ENCODE data around the gene CBX8. TPM values are rescaled to one million over a fixed set of nuclear protein-coding genes. Genes with fewer than 3 reads are reported as not detected.

The CBX8 gene
- total RNA-seq, 1 donor = 4.0 TPM

DNA sequence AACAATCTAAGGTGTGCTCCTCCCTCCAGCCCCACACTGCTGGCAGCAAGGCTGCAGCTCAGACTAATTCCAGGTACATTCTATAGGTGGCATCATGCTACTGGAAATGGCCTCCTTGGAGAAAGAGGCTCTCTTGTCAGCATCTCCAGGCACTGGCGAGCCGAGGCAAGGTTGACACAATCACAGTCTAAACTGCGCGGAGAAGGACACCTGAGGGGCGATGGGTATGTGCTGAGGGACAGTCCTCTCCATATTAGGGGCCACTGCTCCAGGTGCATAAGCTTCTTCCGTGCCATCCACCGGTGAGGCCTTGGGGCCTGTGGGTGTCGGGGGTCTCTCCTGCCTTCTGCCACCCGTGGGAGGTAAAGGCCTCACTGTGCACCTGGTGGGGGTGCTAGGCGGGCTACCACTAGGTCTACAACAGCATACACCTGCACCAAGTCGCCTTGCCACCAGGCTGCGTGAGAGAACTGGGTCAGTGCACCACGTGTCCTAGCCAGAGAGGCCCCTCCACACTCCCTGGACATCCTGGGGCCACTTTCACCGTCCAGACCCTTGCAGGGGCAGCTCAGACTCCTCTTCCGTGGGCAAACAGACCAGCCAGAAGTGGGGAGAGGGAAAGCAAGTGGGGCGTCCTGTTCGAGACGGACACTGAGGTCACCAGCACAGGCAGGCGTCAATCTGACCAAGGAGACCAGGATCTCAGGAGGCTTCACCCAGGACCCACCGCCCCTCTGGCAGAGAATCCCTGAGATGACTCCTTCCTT, 12.1 kb upstream of the CBX8 start:
- DNase-seq (ENCODE audit: low read depth in 2 of 3, low spot score in 2 of 3) = peak in 1 of 3 donors; percentile 50

DNA sequence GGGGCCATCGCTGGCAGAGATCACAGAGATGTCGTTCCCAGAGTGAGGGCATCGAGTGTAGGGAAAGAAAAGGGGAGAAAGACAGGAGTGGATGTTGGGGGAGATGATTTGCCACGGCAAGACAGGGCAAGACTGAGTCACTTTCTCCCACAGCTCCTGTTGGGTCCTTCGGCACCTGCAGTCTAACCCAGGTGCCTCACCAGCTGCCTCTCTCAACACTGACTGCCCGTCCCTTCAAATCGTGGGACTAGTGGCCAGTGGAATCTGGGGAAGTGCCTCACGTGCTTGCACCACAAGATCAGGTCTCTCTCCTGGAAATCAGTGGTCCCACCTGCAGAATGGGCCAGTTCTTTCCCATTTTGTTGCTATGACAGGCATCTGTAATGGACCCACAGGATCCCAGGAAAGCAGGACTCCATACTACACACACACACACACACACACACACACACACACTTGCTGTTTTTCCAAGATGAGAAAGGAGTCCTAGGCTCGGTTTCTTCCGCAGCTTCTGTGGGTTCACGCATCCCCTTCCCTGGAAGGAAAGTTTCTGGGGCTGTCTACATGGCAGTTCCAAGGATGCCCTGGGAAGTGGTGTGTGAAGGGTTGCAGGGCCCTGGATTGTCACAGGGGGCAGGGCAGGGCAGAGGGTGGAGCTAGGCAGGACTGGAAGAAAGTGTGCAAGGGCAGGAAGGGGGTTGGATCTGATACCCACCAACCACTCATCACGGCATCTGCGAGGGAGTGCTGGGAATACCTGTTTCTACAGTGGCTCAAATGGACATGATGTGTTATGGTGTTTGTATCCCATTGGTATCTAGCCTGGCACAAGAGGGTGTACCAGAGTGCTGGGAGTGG, 10.2 kb upstream of the CBX8 start:
- DNase-seq (ENCODE audit: low read depth in 2 of 3, low spot score in 2 of 3) = no peak

DNA sequence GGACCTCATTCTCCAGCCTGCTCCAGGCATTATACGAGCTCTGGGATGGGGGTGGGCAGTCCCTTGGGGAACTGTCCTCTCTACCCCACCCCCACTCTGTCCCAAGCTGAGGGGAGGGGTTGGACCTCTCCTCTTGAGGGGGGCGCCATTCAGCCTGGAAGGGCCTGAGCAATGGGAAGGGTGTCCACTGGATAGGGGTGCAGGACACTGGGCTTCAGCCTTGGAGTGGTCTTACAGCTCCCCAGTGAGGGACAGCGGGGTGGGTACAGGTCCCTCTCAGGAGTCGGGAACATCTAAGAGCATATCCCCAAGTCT, 9.5 kb upstream of the CBX8 start:
- no peak for DNase-seq (ENCODE audit: low read depth in 2 of 3, low spot score in 2 of 3)

DNA sequence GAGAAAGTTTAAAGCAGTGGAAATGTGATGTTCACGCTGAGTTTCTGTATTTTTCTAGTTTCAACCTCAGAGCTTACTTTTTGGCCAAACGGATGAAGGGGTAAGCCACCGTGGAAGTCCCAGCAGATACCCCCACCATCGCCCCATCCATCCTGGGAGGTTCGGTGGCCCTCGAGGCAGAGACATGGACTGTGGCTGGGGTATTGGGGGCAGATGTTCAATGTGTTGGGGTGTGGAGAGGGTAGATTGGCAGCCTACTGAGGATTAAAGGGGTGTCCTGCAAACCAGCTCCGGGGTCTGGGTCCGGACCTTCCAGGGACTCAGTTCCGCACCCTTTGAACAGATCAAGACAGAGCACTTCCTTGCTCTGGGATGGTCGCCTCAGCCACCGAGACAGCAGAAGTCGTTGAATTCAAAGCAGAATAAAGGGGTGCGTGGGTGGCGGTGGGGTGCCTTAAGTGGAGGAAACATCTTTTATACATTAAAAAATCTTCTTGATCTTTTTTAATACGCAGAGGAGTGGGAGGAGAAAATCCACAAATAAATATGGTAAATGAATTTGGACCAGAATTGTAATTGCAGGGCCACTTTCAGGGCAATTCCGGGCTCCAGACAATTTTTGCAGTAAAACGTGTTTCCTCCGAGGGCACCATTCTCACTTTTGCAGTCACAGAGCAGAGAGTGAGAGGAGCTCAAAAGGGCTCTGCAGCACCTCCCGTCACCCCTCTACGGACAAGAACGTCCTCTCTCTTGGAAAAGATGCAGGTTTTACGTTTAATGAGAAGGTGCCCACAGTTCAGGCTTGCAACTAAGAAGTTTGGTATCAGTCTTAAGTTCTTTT, 8.2 kb upstream of the CBX8 start:
- DNase-seq (ENCODE audit: low read depth in 2 of 3, low spot score in 2 of 3) = no peak

DNA sequence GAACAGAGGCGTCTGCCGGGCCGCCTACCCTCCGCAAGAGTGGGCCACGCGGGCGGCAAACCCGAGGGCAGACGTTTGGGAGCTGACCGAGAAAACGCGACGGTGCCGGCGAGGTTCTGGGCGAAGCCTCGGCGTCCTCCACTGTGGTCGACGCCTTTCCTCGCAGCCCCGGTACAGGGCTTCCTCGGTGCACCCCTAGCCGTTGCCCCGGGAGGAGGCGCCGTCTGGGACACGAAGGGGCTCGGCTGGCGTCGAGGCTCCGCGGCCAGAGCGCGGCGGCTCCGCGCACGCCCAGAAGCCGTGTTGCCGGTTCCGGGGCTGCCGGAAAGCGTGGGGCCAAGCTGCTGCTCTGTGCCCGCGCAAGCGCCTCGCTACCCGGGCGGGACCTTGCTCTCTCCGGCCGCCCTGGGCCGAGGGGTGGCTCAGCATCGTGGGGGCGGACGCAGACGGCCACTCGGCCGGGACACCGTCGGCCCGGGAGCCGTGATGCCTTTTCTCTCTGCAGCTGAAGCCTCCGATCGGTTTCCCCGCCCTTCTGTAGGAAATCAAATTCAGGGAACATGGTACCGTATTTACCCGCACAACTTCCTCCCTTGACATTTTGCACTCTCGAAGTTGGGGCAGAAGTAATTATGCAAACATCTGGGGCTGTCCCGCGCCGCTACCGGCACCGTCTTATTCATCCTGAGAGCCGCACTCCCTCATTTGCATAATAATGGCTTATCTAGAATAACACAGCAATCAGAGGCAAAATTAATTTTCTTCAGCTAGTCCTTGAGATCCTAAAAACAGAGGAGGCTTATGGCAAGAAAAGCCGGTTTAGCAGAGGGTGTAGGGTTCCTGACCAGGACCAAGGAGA, 7.3 kb upstream of the CBX8 start:
- DNase-seq (ENCODE audit: low read depth in 2 of 3, low spot score in 2 of 3) = peak in 1 of 3 donors; percentile 47

DNA sequence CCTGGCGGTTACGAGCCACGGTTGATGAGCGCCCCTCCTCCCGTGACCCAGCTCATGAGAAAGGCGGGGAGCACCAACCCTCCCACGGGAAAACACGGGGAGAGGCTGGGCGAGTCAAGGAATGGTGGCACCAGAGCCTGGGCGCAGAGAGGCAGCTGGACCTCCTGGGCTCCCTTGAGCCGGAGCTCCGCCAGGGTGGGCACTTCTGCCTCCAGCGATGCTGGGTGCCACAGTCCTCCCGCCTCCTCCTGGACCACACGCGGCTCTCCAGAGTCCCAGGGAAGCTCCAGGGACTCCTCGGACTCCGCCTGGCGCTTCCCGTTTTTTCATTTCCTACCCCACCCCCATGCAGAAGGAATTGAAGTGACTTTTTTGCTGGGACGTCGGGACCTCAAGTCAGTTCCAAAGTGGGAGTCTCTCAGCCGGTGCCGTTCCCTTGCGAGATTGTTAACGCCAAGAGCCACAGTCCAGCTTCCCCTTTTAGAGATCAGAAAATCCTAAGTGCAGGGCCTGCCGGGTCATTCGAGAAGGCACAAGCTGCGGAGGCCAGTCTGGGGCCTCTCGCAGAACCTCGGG, 6.6 kb upstream of the CBX8 start:
- peak in 1 of 3 donors; percentile 56 for DNase-seq (ENCODE audit: low read depth in 2 of 3, low spot score in 2 of 3)

DNA sequence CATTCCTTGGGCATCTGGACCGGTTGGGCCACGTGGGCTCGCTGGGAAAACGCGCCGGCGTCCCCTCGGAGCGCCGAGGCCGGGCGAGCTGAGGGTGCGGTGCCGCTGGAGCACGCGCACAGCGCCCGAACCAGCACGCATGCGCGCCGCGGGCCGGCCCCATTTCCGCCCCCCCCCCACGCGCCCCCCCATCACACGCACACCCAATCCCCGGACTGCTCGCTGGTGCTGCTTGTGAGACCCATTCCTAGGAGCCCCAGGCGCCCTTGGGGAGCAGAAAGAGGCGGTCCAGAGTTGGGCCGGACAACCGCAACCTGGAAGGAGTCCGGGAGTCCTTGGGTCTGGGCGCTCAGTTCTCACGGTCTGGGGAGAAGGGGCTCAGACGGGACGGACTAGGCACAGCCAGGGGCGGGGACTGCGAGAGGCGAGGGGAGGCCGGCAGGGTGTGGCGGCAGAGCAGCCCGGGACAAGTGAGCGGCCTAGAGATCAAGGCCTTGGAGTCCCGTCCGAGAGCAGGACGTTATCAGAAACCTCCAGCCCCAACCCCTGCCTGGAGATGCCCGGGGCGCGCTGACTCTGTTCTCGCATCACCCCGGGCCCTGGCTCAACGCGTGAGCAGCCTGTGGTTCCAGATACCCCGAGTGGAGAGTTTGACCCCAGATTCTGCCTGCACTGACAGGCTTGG, 6.0 kb upstream of the CBX8 start:
- no peak for DNase-seq (ENCODE audit: low read depth in 2 of 3, low spot score in 2 of 3)

DNA sequence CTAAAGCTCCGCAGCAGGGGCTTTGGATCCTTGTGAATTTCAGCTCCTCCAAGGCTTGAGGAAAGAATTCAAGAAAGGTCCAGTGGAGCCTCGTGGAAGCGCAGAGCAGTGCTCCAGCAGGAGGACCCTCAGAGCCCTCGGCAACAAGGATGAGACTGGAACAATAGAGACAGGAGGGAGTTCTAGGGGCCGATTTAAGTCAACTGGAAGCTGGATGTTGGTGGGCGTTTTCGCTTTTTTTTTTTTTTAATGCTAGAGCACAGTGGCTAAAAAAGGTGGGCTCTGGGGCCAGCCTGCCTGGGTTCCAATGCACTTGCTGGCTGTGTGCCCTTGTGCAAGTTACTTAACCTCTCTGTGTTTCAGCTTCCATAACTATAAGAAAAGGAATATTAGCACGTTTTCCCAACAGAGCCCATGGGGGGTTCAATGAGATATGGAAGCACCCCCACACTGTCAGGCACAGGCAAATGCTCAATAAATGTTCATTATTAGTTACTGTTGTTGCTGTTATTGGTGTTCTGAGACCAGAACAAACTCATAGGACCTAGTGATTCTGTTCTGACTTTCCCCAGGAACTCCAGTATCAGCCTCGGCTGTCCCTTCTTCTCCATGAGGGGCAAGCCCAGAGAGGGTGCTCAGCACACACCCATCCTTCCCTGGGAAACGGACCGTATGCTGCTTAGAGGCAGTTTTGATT, 5.3 kb upstream of the CBX8 start:
- DNase-seq (ENCODE audit: low read depth in 2 of 3, low spot score in 2 of 3) = no peak

DNA sequence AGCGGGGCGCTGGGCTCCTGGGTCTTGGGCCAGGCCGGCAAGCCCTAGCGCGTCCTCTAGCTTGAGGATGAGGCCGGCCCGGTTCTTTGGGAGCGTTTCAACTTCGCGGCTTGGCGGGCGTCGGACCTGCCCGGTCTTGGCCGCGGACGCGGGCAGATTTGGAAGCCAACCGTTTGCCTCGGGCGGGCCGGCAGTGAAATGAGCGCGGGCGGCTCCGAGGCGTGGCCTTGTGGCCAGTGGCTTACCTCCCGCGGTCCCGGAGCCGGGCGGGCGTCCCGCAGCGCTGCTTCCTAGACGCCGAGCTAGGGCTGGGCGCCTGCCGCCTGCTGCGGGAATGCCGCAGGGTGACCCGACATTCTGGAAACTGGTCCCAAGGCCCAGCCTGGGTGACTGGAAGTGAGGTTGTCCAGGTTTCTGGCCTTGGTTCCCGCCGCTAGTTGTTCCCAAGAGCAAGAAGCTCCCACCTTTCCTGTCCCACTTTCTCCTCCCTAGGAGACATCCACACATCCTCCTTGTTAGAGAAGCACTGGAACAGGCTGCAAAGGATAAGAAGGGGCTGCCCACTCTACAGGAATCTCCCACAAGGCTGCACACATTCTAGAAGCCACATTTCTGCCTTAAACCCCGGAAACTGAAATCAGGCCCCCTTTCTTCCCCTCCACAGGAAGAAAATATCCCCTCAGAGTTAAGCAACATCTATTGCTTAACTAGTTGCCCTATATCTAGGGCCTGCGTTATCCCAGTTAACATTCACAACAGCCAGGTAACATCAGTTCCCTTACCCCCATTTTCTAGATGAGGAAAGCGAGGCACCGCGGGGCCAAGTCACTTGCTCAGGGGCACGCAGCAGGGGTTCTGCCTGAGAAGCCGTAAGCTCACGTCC, 4.5 kb upstream of the CBX8 start:
- DNase-seq (ENCODE audit: low read depth in 2 of 3, low spot score in 2 of 3) = no peak

DNA sequence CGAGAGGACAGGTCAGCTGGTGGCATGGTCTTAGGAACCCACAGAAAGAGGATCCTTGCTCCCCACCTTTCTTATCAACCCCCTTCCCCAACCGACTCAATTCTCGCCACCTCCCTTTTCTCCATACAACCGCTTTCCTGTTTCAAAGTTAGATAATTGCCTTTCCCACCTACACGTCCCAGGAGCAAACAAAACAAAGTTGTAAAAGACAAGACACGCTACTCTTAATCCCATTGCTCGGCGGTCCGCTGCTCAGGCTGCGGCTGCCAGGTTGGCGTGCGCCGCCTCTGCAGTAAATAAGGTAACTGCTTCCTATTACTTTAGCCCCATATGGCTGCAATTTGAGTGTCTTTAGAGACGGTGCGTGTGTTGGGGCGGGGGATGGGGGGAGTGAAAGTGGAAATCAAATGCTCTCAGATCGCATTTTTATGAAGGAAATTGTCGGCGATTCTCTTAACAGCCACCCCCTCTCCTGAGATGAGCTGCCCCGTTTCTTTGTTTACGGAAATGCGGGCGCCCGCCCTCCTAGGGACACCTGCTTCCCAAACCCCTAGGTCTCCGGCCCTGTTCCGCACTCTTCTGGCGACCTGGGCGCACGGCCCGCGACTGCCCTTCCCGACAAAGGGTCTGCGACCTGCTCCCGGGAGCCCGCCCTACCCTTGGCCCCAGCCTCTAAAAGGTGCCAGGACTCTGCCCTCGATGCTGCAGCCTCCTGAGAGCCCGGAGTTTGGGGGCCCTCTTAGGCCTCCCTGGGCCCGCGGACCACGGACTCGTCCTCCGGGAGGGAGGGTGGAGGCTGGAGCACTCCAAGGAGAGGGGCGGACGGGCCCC, 3.7 kb upstream of the CBX8 start:
- peak in 1 of 3 donors; percentile 52 for DNase-seq (ENCODE audit: low read depth in 2 of 3, low spot score in 2 of 3)

DNA sequence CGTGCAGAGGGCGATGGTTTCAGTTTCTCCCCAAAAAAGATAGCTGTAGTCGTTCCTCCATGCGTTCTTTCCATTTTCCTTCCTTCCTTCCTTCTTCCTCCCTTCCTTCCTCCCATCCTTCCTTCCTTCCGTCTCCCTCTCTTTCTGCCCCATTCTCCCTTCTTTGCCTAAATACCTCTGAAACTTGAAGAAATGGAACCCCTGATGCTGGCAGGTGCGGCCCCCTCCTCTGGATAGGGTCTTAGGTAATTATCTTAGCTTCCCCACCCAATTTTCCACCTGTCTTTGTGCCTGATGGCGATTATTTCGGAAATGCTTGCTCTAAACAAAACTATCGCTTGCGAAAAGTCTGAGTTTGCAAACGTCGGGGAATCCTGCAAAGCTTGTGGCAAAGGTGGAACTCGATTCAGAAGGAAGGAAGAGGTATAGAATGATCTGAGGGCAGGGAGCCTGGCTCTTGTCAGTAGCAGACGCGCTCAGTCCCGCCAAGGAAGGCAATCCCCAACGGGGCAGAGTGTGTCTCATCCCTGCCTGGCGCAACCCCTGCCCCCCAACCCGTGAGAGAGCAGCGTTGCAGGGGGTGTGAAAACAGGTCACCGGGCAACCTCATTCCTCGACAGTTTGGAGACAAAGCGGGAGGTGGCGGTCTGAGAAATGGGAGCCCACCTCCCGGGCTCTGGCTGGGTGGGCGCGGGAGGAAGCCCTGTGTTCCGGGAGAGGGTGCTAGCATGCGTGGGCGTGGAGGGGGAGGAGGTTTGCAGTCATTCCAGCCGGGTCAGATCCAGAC, 2.9 kb upstream of the CBX8 start:
- DNase-seq (ENCODE audit: low read depth in 2 of 3, low spot score in 2 of 3) = no peak

DNA sequence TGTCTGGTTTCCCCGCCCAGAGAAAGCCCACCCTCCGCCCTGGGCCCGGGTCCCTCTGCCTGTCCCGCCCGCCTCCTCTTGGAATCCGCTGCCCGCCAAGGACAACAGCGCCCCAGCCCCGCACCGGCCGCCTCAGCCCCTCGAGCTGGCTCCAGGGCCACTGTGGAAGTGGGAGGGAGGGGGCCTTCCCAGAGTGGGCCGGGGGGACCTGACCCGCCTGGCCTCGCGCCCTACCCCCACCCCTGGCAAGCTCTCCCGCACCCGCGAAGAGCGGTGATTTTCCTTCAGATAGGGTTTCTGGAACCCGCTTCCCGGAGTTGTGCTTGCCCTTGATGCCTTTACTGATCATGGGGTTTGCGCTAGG, 2.3 kb upstream of the CBX8 start:
- no peak for DNase-seq (ENCODE audit: low read depth in 2 of 3, low spot score in 2 of 3)

DNA sequence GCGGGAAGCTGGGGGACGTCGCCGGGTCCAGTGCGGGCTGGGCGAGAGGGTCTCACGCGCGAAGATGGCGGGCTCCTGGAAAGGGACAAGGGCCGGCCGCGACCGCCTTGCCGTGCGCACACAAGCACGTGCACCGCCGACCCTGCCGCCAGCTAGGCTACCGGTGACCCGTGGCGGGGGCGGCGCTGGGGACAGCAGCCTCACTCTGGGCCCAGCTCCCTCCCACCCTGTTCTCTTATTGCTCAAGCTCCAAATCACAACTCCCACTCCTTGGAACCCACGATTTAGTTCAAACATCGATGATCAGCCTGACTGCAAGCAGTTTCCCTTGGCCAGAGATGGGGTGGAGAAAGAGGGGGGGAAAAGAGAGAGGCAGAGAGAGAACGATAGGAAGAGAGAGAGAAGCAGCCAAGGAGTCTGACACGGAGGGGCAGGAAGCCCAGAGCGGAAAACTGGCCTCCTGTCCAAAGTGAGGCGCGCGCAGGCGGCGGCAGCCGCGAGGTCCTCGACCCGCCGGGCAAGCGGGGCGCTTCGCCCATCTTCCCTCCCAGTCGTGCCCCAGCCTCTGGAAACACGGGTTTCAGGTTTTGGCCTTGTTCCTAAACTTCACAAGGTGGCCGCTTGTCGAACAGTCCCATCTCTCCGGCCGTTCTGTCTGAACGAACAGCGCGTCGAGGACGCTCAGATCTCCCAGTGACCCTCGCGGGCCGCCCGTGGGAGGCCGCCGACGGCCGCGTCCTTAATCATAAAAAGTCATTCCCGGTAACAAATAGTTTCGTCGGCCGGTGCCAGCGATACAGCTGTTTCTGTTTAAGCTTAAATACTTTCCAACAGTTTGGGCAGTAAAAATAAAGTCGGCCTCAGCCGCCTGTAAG, 1.7 kb upstream of the CBX8 start:
- DNase-seq (ENCODE audit: low read depth in 2 of 3, low spot score in 2 of 3) = no peak

DNA sequence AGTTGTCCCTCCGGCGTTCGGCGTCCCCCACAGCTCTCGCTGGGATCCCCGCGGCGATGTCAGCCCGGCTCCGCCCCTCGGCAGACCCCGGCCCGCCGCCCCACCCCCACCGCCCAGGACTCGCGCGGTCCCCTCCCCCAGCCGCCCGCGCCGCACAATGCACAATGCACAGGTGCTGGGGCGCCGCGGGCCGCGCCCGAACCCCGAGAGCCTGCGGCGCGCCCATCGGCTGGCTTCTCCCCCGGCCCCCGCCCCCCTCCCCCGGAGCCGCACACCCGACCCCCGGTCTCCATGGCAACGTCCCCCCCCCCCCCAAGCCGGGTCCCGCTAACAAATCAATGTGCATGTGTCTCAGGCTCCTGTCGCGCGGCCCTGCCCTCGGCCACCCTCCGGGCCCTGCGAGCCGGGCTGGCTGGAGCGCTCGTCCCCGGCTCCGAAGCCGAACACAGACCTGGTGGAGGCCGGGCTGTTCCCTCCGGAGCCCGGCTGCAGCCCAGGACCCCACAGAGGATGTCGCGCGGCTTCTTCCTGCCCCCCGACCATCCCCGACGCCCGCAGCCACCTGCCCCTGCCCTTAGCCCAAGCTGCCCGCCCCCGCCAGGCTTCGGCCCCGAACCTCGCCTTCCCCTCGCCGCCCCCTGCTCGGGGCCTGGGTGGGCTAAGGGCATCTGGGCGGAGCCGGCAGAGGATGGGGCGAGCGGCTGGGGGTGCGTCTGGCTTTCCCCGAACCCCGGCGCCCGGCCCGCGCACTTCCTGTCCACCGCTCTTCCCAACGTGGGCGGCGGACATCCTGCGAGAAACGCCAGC, 818 bp upstream of the CBX8 start:
- no peak for DNase-seq (ENCODE audit: low read depth in 2 of 3, low spot score in 2 of 3)

DNA sequence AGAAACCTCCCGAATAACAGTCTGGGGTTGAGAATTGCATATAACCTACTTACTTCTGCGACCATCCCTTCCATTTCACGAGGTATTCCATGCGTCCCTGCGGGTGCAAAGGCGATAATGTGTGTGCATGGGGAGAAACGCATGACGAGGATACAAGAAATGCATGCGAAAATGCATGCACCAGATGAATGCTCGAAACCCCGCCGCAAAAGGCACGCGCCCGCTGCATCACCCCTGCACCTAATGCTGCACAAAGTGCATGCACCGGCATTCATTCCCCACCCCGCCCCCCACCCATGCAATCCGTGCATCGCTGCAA, 474 bp downstream of the CBX8 start:
- DNase-seq (ENCODE audit: low read depth in 2 of 3, low spot score in 2 of 3) = peak in 1 of 3 donors; percentile 65
